Adipose tissue (tissue), 3 donors: ENCODE results near the gene ZFR. TPM values are rescaled to one million over a fixed set of nuclear protein-coding genes. Genes with fewer than 3 reads are reported as not detected.
"Not testable (repeated sequence)": the region's sequence is repeated elsewhere in the genome, so short reads cannot be mapped to it uniquely, and the experiment has no call there.

Experiments
- H3K27ac ChIP-seq: one replicate; pipeline ENCODE4 v1.5.1; 2013; ENCODE audit warnings: low read depth, low read length
- WGBS, 3 donors: extraction: QIAGEN DNeasy Blood & Tissue Kit; methylation state at CpG; one replicate each; pipeline ENCODE4 v1.1.7; 2013; 5-methylcytosine and 5-hydroxymethylcytosine counted together
- polyA plus RNA-seq, 3 donors: library from polyadenylated mRNA; stranded (reverse); fragments of 200-250 nt; gene quantifications; one replicate each; pipeline ENCODE4 v1.2.3, GENCODE V29; 2013
- donor health status: healthy with polysubstance abuse.
- donor health status: Bipolar disorder and iron deficiency.
- donor health status: healthy.

Gene ZFR
- polyA plus RNA-seq, 3 donors: 20.3 to 47.7 (median 35.1) TPM

- H3K27ac ChIP-seq: no peak overlapping the region
- 94 to 96% (median 95%) methylated on average over 10 of the region's 10 CpGs for WGBS, 3 donors
Measured at GRCh38 chr5:32332966-32333365, 111.6 kb downstream of the ZFR start.

DNA sequence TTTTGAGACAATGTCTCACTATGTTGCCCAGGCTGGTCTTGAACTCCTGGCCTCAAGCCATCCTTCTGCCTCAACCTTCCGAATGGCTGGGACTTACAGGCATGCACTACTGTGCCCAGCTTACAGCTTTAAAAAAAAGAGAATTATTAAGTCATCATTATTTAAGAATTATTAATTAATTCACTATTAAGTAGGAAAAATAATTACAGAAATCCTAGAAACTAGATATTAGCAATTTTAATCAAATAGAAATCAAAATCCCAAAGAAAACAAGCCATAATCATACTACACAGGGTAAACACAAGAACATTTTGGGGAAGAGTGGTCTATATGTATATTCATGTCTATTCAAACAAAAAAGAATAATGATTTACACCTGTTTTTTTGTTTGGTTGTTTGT lies 112.2 kb downstream of the ZFR start:
- WGBS, 3 donors: 86 to 97% (median 93%) methylated on average over 1 of the region's 1 CpG
- no peak overlapping the region for H3K27ac ChIP-seq

- WGBS, 3 donors: 55 to 72% (median 64%) methylated on average over 3 of the region's 3 CpGs
- no peak overlapping the region for H3K27ac ChIP-seq
Measured at GRCh38 chr5:32331935-32332274, 112.6 kb downstream of the ZFR start.

- 44 to 72% (median 58%) methylated on average over 11 of the region's 11 CpGs for WGBS, 3 donors
- no peak overlapping the region for H3K27ac ChIP-seq
Measured at GRCh38 chr5:32331217-32331934, 113.2 kb downstream of the ZFR start.

DNA sequence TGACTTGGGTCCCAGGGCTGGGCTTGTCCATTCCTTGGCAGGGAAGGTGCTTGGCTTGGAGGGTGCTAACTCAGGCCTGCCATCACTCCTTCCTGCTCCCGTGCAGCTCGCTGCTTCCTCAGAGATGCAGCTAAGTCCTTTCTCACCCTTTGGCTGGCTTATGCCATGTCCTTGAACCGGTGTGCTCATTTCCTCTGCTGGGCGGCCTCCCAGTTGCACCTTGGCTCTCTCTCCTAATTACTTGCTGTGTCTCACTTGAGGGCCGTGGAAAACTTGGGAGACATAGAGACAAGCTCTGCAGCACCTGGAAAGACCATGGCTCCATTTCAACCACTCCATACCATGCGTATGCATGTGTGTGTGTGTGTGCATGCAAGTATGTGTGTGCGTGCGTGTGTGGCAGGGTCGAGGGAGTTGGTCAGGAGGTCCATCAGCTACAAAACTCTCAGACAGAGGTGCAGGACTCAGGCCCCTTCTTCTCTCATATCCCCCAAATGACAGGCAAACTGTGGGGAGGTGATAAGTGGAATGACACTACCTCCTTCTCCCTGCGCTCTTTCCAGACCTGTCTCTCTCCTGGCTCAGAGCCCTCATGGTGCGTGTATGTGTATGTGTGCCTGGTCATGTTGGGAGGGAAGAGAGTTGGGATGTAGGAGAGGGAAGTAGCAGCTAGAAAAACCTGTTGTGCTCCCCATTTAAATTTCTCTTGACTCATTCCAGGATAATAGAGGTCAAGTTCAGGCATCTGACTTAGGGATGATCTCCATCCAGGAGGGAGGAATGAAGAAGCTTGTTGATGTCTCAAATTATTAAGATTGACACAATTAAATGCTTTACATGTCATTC lies 114.2 kb downstream of the ZFR start:
- WGBS, 3 donors: 58 to 77% (median 67%) methylated on average over 10 to 11 of the region's 11 CpGs
- H3K27ac ChIP-seq: no peak overlapping the region

- no peak overlapping the region for H3K27ac ChIP-seq
- WGBS, 3 donors: 29 to 37% (median 34%) methylated on average over 10 of the region's 10 CpGs
Measured at GRCh38 chr5:32329395-32329834, 115.1 kb downstream of the ZFR start.

DNA sequence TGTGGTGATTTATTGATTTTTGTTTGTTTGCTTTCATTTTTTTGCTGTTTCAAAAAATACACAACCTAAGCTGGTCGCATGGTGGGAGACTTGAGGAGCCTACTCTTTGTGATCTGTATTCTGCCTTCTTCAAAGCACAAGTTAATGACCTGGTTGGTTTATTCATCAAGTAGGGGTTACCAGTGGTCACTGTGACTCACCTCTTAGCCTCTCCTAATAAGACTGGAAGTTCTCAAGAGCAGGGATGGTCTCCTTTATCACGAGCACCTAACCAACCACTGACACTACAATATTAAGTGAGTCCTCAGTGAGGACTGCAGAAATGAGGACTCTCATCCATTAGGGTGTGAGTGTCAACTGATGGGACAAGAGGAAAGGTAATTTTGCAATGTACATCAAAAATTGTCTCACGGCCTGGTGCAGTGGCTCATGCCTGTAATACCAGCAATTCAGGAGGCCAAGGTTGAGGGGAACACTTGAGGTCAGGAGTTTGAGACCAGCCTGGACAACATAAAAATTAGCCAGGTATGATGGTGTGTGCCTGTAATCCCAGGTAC lies 118.2 kb downstream of the ZFR start:
- 72 to 91% (median 88%) methylated on average over 3 of the region's 3 CpGs for WGBS, 3 donors

GRCh38 chr5:32325616-32326015 lies 118.9 kb downstream of the ZFR start:
- no peak overlapping the region for H3K27ac ChIP-seq
- 71 to 96% (median 94%) methylated on average over 3 to 4 of the region's 4 CpGs for WGBS, 3 donors

More for the DNA sequence above, 118.2 kb downstream of the ZFR start:
- no peak overlapping the region for H3K27ac ChIP-seq

GRCh38 chr5:32325062-32325461 lies 119.5 kb downstream of the ZFR start:
- H3K27ac ChIP-seq: no peak overlapping the region
- WGBS, 3 donors: 60 to 80% (median 69%) methylated on average over 3 of the region's 3 CpGs

DNA sequence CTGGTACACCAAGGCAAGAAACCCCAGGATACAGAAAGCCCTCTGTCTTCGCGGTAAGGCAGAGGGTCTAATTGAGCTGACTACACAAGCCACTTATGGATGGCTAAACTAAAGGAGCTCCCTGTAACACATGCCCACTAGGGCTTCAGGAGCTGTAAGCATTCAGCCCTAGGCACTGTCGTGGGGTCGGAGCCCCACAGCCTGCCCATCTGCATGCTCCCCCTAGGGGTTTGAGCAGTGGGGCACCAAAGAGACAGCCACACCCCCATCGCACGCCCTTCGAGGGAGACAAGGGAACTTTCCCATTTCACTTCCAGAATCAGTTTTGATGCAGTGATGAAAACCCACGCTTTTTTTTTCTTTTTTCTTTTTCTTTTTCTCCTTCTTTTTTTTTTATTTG lies 120.8 kb downstream of the ZFR start:
- H3K27ac ChIP-seq: no peak overlapping the region
- 83 to 84% (median 83%) methylated on average over 8 of the region's 8 CpGs for WGBS, 3 donors

DNA sequence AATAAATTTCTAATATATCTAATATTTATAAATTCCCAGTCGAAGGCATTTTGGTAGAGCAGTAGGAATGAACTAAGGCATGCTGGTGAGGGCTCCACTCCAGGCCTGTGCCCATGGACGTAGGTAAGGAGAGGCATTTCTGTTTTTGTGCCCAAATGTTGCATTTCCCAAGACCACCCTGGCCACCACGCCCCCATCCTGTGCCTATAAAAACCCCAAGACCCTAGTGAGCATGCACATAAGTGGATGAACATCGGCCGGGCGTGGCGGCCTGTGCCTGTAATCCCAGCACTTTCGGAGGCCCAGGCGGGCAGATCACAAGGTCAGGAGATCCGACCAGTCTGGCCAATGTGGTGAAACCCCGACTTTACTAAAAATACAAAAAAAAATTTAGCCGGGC lies 121.7 kb downstream of the ZFR start:
- WGBS, 3 donors: 96 to 98% (median 97%) methylated on average over 12 of the region's 12 CpGs
- no peak overlapping the region for H3K27ac ChIP-seq

- WGBS, 3 donors: 75 to 92% (median 77%) methylated on average over 2 of the region's 2 CpGs
Measured at GRCh38 chr5:32321787-32322186, 122.8 kb downstream of the ZFR start.

DNA sequence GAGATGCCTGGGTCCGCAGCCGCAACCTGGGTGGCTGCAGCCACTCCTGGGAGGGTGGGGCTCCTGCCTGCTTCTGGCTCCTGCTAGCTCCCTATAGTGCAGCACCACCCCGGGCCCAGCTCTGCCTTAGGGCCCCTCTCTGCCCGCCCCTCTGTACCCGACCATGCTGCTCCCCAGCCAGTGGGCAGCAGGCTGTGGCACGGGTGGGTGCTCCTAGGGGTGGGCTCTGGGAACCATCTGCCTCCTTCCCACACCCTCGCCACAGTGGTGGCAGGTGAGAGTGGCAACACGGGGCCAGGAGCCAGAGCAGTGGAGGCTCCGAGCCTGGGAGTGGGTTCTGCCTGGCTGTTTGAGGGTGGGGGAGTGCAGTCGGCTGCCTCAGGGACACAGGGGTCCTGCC lies 124.0 kb downstream of the ZFR start:
- WGBS, 3 donors: 80 to 94% (median 93%) methylated on average over 10 of the region's 10 CpGs

More at GRCh38 chr5:32321787-32322186, 122.8 kb downstream of the ZFR start:
- H3K27ac ChIP-seq: not testable (repeated sequence)

DNA sequence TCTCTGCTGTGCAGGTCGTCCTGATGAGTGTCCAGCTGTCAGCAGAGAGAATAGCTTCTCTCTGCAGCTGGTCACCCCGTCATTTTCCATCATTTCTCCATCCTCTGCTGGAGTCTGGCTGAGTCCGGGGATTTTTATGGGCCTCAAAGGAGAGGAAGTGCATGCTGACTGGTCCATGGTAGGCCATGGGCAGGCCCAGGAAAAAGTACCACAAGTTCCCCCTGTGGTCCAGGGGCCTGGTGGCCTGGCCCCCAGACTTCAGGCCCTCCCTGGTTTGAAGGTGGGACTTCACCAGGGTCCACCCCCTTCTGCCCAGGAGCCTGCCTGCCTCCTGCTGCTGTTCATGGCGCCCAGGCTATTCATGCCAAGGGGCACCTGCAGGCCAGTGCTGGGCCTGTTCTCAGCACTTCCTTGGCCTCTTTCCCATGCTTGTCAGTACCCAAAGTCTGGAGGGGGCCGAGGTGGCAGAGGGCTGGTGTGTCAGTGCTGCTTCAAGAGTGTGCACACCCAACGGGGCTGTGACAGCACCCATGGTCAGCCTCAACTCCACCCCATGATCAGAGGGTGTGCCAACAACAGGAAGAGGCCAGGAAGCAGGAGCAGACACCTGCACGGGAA lies 124.5 kb downstream of the ZFR start:
- no peak overlapping the region for H3K27ac ChIP-seq
- WGBS, 3 donors: 76 to 84% (median 79%) methylated on average over 7 of the region's 7 CpGs

More for the DNA sequence above, 124.0 kb downstream of the ZFR start:
- no peak overlapping the region for H3K27ac ChIP-seq

- 86 to 87% (median 86%) methylated on average over 7 of the region's 7 CpGs for WGBS, 3 donors
- H3K27ac ChIP-seq: no peak overlapping the region
Measured at GRCh38 chr5:32319392-32319791, 125.1 kb downstream of the ZFR start.

- no peak overlapping the region for H3K27ac ChIP-seq
Measured at GRCh38 chr5:32317041-32317440, 127.5 kb downstream of the ZFR start.

GRCh38 chr5:32315221-32316014 lies 129.1 kb downstream of the ZFR start:
- H3K27ac ChIP-seq: no peak overlapping the region
- WGBS, 3 donors: 49 to 81% (median 77%) methylated on average over 8 of the region's 8 CpGs

More at GRCh38 chr5:32317041-32317440, 127.5 kb downstream of the ZFR start:
- WGBS, 3 donors: 84 to 90% (median 87%) methylated on average over 7 of the region's 7 CpGs

- H3K27ac ChIP-seq: no peak overlapping the region
- 27 to 85% (median 82%) methylated on average over 5 of the region's 5 CpGs for WGBS, 3 donors
Measured at GRCh38 chr5:32314658-32315057, 129.9 kb downstream of the ZFR start.
